Kidney (tissue), 14 donors: ENCODE data around the gene ZNF362. TPM values are rescaled to one million over a fixed set of nuclear protein-coding genes. Genes with fewer than 3 reads are reported as not detected.
A peak's percentile ranks its signal among the peaks of the same experiment; 100 is the strongest.

ENCODE experiments used
- DNase-seq, 5 donors: peaks; one replicate each; pipeline ENCODE4 v3.0.0-alpha.2; 2013 to 2020
- FAIRE-seq: peaks from 2 replicates; lab custom pipeline; 2012; peaks lifted over from hg19 to GRCh38; lab: Jason Lieb, UNC
- H3K27ac ChIP-seq, 2 donors: one replicate each; pipeline ENCODE4 v1.7.0; 2013; ENCODE audit warnings: low read depth in 2 of 2, low read length in 2 of 2, inconsistent platforms in 1 of 2
- H3K27me3 ChIP-seq: one replicate; pipeline ENCODE4 v1.7.1; 2013; ENCODE audit warnings: low read length, inconsistent platforms; ENCODE audit not compliant: control insufficient read depth, insufficient read depth
- H3K36me3 ChIP-seq, 3 donors: one replicate each; pipeline versions ENCODE4 v1.7.0 to v1.7.1; 2013; ENCODE audit warnings: low read length in 3 of 3, control low read depth in 1 of 3, inconsistent platforms in 1 of 3; ENCODE audit not compliant: insufficient read depth in 3 of 3, control insufficient read depth in 2 of 3
- H3K4me1 ChIP-seq, 3 donors: one replicate each; pipeline versions ENCODE4 v1.7.0 to v1.7.1; 2013; ENCODE audit warnings: low read length in 3 of 3, inconsistent platforms in 1 of 3, low read depth in 1 of 3; ENCODE audit not compliant: control insufficient read depth in 2 of 3, insufficient read depth in 2 of 3
- H3K4me3 ChIP-seq, 3 donors: one replicate each; pipeline versions ENCODE4 v1.7.0 to v1.8.1; 2013; ENCODE audit warnings: low read length in 3 of 3, control low read depth in 1 of 3, inconsistent platforms in 1 of 3
- H3K9ac ChIP-seq, 3 donors: one replicate each; pipeline versions ENCODE4 v1.7.0 to v1.7.1; 2013; ENCODE audit warnings: low read length in 3 of 3, control low read depth in 1 of 3, inconsistent platforms in 1 of 3
- H3K9me3 ChIP-seq, 3 donors: one replicate each; pipeline versions ENCODE4 v1.7.0 to v1.7.1; 2013; ENCODE audit warnings: low read length in 3 of 3, control low read depth in 1 of 3, inconsistent platforms in 1 of 3; ENCODE audit not compliant: control insufficient read depth in 2 of 3, insufficient read depth in 1 of 3
- CTCF ChIP-seq: IDR thresholded peaks from 3 replicates; pipeline ENCODE4 v1.5.1; 2012; ENCODE audit warnings: mild to moderate bottlenecking, moderate library complexity, borderline replicate concordance; ENCODE audit not compliant: insufficient read depth; ENCODE audit errors: extremely low read depth
- intact Hi-C: fragments of 100-400 bp; cut with DNase I; formaldehyde crosslinking; loops from one replicate; pipeline ENCODE4 v1.11.1; 2022
- polyA plus RNA-seq: library from polyadenylated mRNA; stranded (reverse); fragments of 350-450 nt; fragmentation: Illumina TruSeq; extraction: RNeasy Lipid Tissue Mini Kit (QIAGEN cat#74804); gene quantifications from one replicate; pipeline ENCODE4 v1.2.3, GENCODE V29; 2014; ENCODE audit warnings: low read depth, low replicate concordance; ENCODE audit not compliant: insufficient read depth
- total RNA-seq: library from RNA; stranded (reverse); fragmentation: NEBNext Ultra II Directional; extraction: Animal tissue kit (Norgen Biotek cat#: 25700); gene quantifications from one replicate; pipeline ENCODE4 v1.2.1, GENCODE V29; 2021
- donor health status: control.
- donor health status: control.
- donor health status: control.
- donor health status: control.
- donor health status: control.
- donor health status: DM: yes; HTN: yes; CAD: no.
- donor health status: Normal renal cell carcinoma (clear cell type).

ZNF362 gene
- total and polyA plus RNA-seq, 2 donors from 2014 or later, result 17.4 to 36.9 TPM

- Histone ChIP-seq H3K27me3 (no peaks in the 10 kb centered on the region), H3K4me1 (peaks cover 0 to 24% (median 13%) of the 10 kb centered on the region in 3 donors), H3K9ac (no peak overlapping the region), H3K9me3 (no peaks in the 10 kb centered on the region), H3K36me3 (peaks cover 19 to 49% (median 41%) of the 10 kb centered on the region in 3 donors), H3K4me3 (no peak overlapping the region), H3K27ac (peak overlapping the region; percentile 56 to 71)
- DNase-seq, result peak in 3 of 5 donors; percentile 38 to 54 (median 41)
- FAIRE-seq, result no peak
- intact Hi-C loops, result no loop called here
- no peak for TF ChIP-seq CTCF
These were observed 67.6 kb downstream of the ZNF362 start for GRCh38 chr1:33323663-33324477.

DNA sequence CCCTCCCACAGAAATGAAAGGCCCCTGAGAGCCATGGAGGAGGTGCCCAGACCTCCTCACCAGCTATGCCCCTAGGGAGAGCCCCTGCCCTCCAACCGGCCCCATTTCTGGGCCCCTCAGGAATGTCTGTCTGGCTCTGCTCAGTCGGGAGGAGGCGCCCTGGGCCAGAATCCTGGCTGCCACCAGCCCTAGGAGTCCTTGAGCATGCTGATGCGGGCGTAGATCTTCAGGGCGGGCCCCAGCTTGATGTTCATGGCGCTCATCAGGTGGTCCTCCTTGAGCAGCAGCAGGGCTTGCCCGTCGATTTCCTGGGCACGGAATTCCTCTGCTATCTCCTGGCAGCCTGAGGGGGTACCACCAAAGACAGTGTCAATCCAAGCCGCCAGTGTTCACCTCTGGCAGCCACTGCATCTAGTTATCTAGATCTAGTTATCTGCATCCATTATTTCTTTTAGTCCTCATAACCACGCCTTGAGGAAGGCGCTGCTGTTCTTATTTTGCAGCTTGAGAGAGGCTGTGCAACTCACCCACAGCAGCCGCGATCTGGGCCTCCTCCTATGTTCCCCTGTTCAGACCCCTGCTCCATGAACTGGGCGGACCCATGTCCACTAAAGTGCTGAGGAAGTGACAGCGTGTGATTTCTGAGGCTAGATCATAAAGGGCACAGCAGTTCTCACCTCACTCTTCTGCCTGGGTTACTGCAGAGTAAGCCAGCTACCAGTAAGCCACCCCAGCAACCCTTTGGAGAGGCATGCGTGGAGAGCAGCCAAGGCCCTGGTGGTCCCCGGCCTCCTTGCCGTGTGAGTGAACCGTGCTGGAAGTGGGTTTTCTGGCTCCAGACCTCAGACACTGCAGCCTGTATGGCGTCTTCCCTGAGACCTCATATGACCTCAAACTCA lies 68.6 kb downstream of the ZNF362 start:
- H3K9me3 ChIP-seq, result no peaks in the 10 kb centered on the region
- H3K27ac ChIP-seq, result peak overlapping the region; percentile 33 to 71
- no peak for FAIRE-seq
- no peaks in the 10 kb centered on the region for H3K27me3 ChIP-seq
- H3K36me3 ChIP-seq, result peaks cover 25 to 59% (median 51%) of the 10 kb centered on the region in 3 donors
- peaks cover 0 to 24% (median 9%) of the 10 kb centered on the region in 3 donors for H3K4me1 ChIP-seq
- intact Hi-C loops, result no loop called here
- peak overlapping the region in 1 of 3 donors; percentile 31 for H3K9ac ChIP-seq
- DNase-seq, result peak in 1 of 5 donors; percentile 38
- no peak for TF ChIP-seq CTCF
- no peak overlapping the region for H3K4me3 ChIP-seq

GRCh38 chr1:33326785-33327184 lies 70.5 kb downstream of the ZNF362 start:
- intact Hi-C loops, result no loop called here
- Histone ChIP-seq H3K9me3 (no peaks in the 10 kb centered on the region), H3K27me3 (no peaks in the 10 kb centered on the region), H3K4me3 (no peak overlapping the region), H3K9ac (no peak overlapping the region), H3K4me1 (peaks cover 0 to 18% (median 6%) of the 10 kb centered on the region in 3 donors), H3K27ac (peak overlapping the region in 1 of 2 donors; percentile 32), H3K36me3 (peaks cover 31 to 78% (median 67%) of the 10 kb centered on the region in 3 donors)
- TF ChIP-seq CTCF, result no peak
- FAIRE-seq (no peak), DNase-seq (no peak)
